Tibial nerve (tissue), 4 donors: Measurements from ENCODE around the gene DNAJC12.

Experiments used
- CTCF ChIP-seq, 5 experiments: fragments of 200-600 bp in 3 of 5; fragments of 450-650 bp in 2 of 5; sonication (generic) in 3 of 5; IDR thresholded peaks; one replicate each; pipeline ENCODE4 v1.5.1; 2016 to 2019; ENCODE audit warnings: antibody characterized with exemption in 5 of 5, mild to moderate bottlenecking in 3 of 5, moderate library complexity in 2 of 5
- EP300 ChIP-seq, 2 donors: sonication (generic); formaldehyde crosslinking; IDR thresholded peaks; one replicate each; pipeline ENCODE4 v1.6.1; 2017; ENCODE audit warnings: antibody characterized with exemption in 2 of 2, mild to moderate bottlenecking in 1 of 2

GRCh38 chr10:67802767-67803538 lies 35.0 kb downstream of the DNAJC12 start:
- TF ChIP-seq CTCF (IDR thresholded peaks at IDR 0.05) = no peak
- TF ChIP-seq EP300 (IDR thresholded peaks at IDR 0.05) = no peak
